HepG2 (cell line): ENCODE data around the gene ARHGEF4. TPM values are rescaled to one million over a fixed set of nuclear protein-coding genes. Genes with fewer than 3 reads are reported as not detected.

Source experiments
- ATAC-seq: fragments of 200-7000 bp; cut with Tn5 transposase; 3 replicates; pipeline ENCODE4 v1.9.1; 2020; ENCODE audit warnings: mild to moderate bottlenecking, moderate library complexity
- BruUV-seq: library from RNA; stranded (reverse); fragments of 400-500 nt; replicated peaks from 2 replicates; lab custom pipeline; 2021; lab: Mats Ljungman, UMichigan
- CTCF ChIA-PET: fragments of 300-600 bp; formaldehyde crosslinking; extraction: SDS; loops from one replicate; lab custom pipeline; 2021; ENCODE audit warnings: low total read pairs, inconsistent platforms, low intra/inter-chr PET ratio; lab: Yijun Ruan, JAX
- POLR2A ChIA-PET: fragments of 350-600 bp; sonication (Branson Sonifier 250); formaldehyde crosslinking; loops from one replicate; lab custom pipeline; 2020; ENCODE audit warnings: antibody characterized with exemption, inconsistent platforms; lab: Yijun Ruan, JAX
- DNase-seq: peaks from one replicate; pipeline ENCODE4 v3.0.0-alpha.2; 2015; ENCODE audit warnings: low spot score
- FAIRE-seq: peaks from 3 replicates; lab custom pipeline; 2011; peaks lifted over from hg19 to GRCh38; lab: Jason Lieb, UNC
- H2AFZ ChIP-seq: one replicate; pipeline ENCODE4 v1.6.1; 2011; ENCODE audit warnings: low read length, inconsistent platforms
- H3K27ac ChIP-seq: fragments of 300-600 bp; 3 replicates; pipeline ENCODE4 v1.8.0; 2011; ENCODE audit warnings: mixed run types, mild to moderate bottlenecking, mixed read lengths, low read length, inconsistent platforms; ENCODE audit not compliant: insufficient read depth; ENCODE audit errors: extremely low read length
- H3K27me3 ChIP-seq, 2 experiments: fragments of 200-600 bp in 1 of 2; 2 replicates in 1 of 2; 3 replicates in 1 of 2; pipeline versions ENCODE4 v1.6.0 to v1.8.0; 2011; ENCODE audit warnings: low read length in 2 of 2, mild to moderate bottlenecking in 2 of 2, moderate library complexity in 2 of 2, inconsistent platforms in 1 of 2; ENCODE audit not compliant: insufficient read depth in 2 of 2, control insufficient read depth in 1 of 2
- H3K36me3 ChIP-seq, 2 experiments: fragments of 200-600 bp in 1 of 2; replicated peaks in 1 of 2; 2 replicates in 1 of 2; 3 replicates in 1 of 2; pipeline versions ENCODE4 v1.5.1 to v1.8.0; 2011; ENCODE audit warnings: low read length in 2 of 2, inconsistent platforms in 1 of 2; ENCODE audit not compliant: insufficient read depth in 2 of 2, control insufficient read depth in 1 of 2
- H3K4me1 ChIP-seq: 2 replicates; pipeline ENCODE4 v1.5.1; 2012; ENCODE audit warnings: low read length, inconsistent platforms; ENCODE audit not compliant: insufficient read depth
- H3K4me2 ChIP-seq: 2 replicates; pipeline ENCODE4 v1.6.0; 2011; ENCODE audit warnings: low read depth, low read length, inconsistent platforms
- H3K4me3 ChIP-seq, 3 experiments: fragments of 200-600 bp in 1 of 3; sonication (generic), shearing (Covaris generic) in 1 of 3; replicated peaks in 1 of 3; 2 replicates each; pipeline ENCODE4 v1.5.1; 2011 to 2016; ENCODE audit warnings: low read length in 3 of 3, inconsistent platforms in 2 of 3, low read depth in 2 of 3, mild to moderate bottlenecking in 2 of 3, control low read depth in 1 of 3, mixed read lengths in 1 of 3; ENCODE audit not compliant: insufficient read depth in 1 of 3
- H3K79me2 ChIP-seq: one replicate; pipeline ENCODE4 v1.6.1; 2011; ENCODE audit warnings: low read length, inconsistent platforms; ENCODE audit not compliant: insufficient read depth
- H3K9ac ChIP-seq: 2 replicates; pipeline ENCODE4 v1.6.0; 2011; ENCODE audit warnings: mild to moderate bottlenecking, low read depth, low read length, inconsistent platforms; ENCODE audit not compliant: insufficient read depth
- H3K9me3 ChIP-seq: 2 replicates; pipeline ENCODE4 v1.5.1; 2012; ENCODE audit warnings: mild to moderate bottlenecking, low read length
- H4K20me1 ChIP-seq: 2 replicates; pipeline ENCODE4 v1.6.0; 2011; ENCODE audit warnings: inconsistent platforms, mild to moderate bottlenecking, low read length, moderate library complexity; ENCODE audit not compliant: insufficient read depth
- ARNTL ChIP-seq: sonication (generic); formaldehyde crosslinking; IDR thresholded peaks from 2 replicates; pipeline ENCODE4 v1.4.0; 2020; ENCODE audit warnings: mild to moderate bottlenecking, missing genetic modification reagents
- ERF ChIP-seq: IDR thresholded peaks from 2 replicates; pipeline ENCODE4 v1.6.1; 2018; ENCODE audit warnings: missing biosample characterization, missing genetic modification reagents
- FLYWCH1 ChIP-seq: sonication (generic); formaldehyde crosslinking; IDR thresholded peaks from 2 replicates; pipeline ENCODE4 v1.8.1; 2023; ENCODE audit warnings: mild to moderate bottlenecking, missing genetic modification reagents
- JARID2 ChIP-seq: sonication (generic); formaldehyde crosslinking; IDR thresholded peaks from 2 replicates; pipeline ENCODE4 v1.8.1; 2023; ENCODE audit warnings: missing genetic modification reagents, inconsistent platforms; ENCODE audit not compliant: insufficient replicate concordance
- TBP ChIP-seq: sonication (generic); formaldehyde crosslinking; IDR thresholded peaks from 2 replicates; pipeline ENCODE4 v1.5.0; 2020; ENCODE audit warnings: missing genetic modification reagents
- ZNF3 ChIP-seq: IDR thresholded peaks from 2 replicates; pipeline ENCODE4 v1.7.0; 2017; ENCODE audit warnings: inconsistent platforms
- ZNF709 ChIP-seq: sonication (generic); formaldehyde crosslinking; IDR thresholded peaks from 2 replicates; pipeline ENCODE4 v1.5.0; 2020; ENCODE audit warnings: mild to moderate bottlenecking, missing genetic modification reagents
- WGBS: methylation state at CpG from one replicate; pipeline ENCODE4 v1.1.6; 2017; ENCODE audit warnings: low lambda C conversion rate; 5-methylcytosine and 5-hydroxymethylcytosine counted together
- in situ Hi-C: cut with HindIII; loops from 2 replicates; pipeline ENCODE4 v1.10.0; 2017; ENCODE audit warnings: low pct_unique_long_range_greater_than_20kb; ENCODE audit not compliant: extremely low pct_ligation_motif_present
- intact Hi-C: fragments of 100-400 bp; cut with micrococcal nuclease; formaldehyde crosslinking; loops from one replicate; pipeline ENCODE4 v1.10.0; 2022; ENCODE audit not compliant: unreplicated experiment
- polyA plus RNA-seq, 8 experiments: library from polyadenylated mRNA; depleted of rRNA in 3 of 8; stranded (reverse) in 7 of 8; unstranded in 1 of 8; fragments of >200 nt; fragmentation: Illumina TruSeq in 4 of 8; extraction: Trizol in 4 of 8; gene quantifications; 2 replicates each; pipeline versions ENCODE4 v1.2.1 to v1.2.3, GENCODE V29; 2011 to 2016; ENCODE audit warnings: low read depth in 4 of 8, missing spikeins in 1 of 8, mixed read lengths in 1 of 8; ENCODE audit not compliant: insufficient read depth in 1 of 8
- total RNA-seq, 5 experiments: library from RNA; depleted of rRNA; stranded (reverse); fragments of >200 nt; fragmentation: Illumina TruSeq; extraction: Trizol; gene quantifications; 2 replicates each; pipeline ENCODE4 v1.2.3, GENCODE V29; 2016; ENCODE audit warnings: low read depth in 1 of 5
- TF ChIP-seq, protein P1 (sequence below): sonication (generic); formaldehyde crosslinking; IDR thresholded peaks from 2 replicates; pipeline ENCODE4 v1.4.0; 2020; ENCODE audit warnings: missing genetic modification reagents
- TF ChIP-seq, protein P2 (sequence below): sonication (generic); formaldehyde crosslinking; conservative IDR thresholded peaks from 2 replicates; pipeline ENCODE4 v1.4.0; 2020; ENCODE audit warnings: missing genetic modification reagents

Gene ARHGEF4
- total and polyA plus RNA-seq, 2 of the 13 experiments (the other 11 are each of a cell fraction or from before 2014, with no cell fraction given): 0.11 to 0.13 TPM

DNA sequence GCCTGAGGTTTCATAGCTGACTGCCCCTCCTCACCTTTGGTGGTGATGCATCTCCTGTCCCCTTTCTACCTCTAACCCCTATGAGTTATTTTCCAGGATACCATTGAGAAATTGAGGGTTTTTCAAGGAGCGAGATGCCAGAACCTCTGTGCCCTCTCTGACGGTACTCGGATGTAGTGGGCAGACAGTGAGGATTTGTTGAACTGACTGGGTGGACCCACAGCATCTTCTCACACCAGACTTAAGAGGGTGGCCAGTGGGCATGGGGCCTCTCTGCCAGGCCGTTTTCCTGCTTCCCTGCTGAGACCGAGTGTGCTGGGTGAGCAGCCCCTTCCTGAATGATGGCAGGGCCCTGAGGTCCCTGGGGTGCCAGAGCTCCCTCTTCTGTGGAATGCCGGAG lies 46.3 kb downstream of the ARHGEF4 start (continued):
- no peak for TF ChIP-seq JARID2 (CRISPR knock-in tag)
- no peak for TF ChIP-seq ZNF709 (CRISPR knock-in tag)
- no peak for TF ChIP-seq TBP (CRISPR knock-in tag)
- no peak for TF ChIP-seq ARNTL (CRISPR knock-in tag)

DNA sequence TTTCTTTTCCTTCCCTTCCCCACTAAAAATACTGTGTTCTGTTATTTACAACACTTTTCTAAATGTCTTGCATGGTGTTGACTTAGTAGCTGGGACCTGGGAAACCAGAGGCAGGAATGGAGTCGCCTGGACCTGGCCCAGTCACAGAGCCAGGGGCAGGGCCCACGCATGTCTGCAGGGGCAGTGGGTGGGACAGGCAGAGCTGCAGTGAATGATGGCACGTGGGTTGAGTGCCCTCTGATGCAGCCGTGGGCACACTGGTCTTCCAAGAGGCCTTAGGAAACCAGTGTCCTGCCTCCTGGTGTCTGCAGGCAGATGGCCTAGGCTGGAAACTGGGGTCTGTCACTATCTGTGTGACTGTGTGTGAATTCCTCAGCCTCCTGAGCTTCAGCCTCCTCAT lies 46.8 kb downstream of the ARHGEF4 start:
- 12% methylated on average over 4 of the region's 4 CpGs for WGBS
- no peaks in the 10 kb centered on the region for H3K9me3 ChIP-seq
- ATAC-seq: no peak
- H3K4me2 ChIP-seq: no peak overlapping the region
- H3K79me2 ChIP-seq: no peaks in the 10 kb centered on the region
- peaks cover 9% of the 10 kb centered on the region for H3K4me1 ChIP-seq
- no peaks in the 10 kb centered on the region for H3K36me3 ChIP-seq
- BruUV-seq: no TSS peak
- ChIA-PET CTCF (no interaction called here), POLR2A (no interaction called here)
- no peak overlapping the region for H3K4me3 ChIP-seq
- peaks cover 1 to 12% of the 10 kb centered on the region in 2 experiments; a peak in 3 of 5 replicates for H3K27me3 ChIP-seq
- H4K20me1 ChIP-seq: no peaks in the 10 kb centered on the region
- no peak for DNase-seq
- H3K27ac ChIP-seq: no peak overlapping the region
- no peak for FAIRE-seq
- H2AFZ ChIP-seq: no peak overlapping the region
- TF ChIP-seq ERF (CRISPR knock-in tag) (no peak), ZNF3 (CRISPR knock-in tag) (no peak), FLYWCH1 (CRISPR knock-in tag) (no peak)
- TF ChIP-seq, protein P1, sequence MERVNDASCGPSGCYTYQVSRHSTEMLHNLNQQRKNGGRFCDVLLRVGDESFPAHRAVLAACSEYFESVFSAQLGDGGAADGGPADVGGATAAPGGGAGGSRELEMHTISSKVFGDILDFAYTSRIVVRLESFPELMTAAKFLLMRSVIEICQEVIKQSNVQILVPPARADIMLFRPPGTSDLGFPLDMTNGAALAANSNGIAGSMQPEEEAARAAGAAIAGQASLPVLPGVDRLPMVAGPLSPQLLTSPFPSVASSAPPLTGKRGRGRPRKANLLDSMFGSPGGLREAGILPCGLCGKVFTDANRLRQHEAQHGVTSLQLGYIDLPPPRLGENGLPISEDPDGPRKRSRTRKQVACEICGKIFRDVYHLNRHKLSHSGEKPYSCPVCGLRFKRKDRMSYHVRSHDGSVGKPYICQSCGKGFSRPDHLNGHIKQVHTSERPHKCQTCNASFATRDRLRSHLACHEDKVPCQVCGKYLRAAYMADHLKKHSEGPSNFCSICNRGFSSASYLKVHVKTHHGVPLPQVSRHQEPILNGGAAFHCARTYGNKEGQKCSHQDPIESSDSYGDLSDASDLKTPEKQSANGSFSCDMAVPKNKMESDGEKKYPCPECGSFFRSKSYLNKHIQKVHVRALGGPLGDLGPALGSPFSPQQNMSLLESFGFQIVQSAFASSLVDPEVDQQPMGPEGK: no peak
- TF ChIP-seq, protein P2, sequence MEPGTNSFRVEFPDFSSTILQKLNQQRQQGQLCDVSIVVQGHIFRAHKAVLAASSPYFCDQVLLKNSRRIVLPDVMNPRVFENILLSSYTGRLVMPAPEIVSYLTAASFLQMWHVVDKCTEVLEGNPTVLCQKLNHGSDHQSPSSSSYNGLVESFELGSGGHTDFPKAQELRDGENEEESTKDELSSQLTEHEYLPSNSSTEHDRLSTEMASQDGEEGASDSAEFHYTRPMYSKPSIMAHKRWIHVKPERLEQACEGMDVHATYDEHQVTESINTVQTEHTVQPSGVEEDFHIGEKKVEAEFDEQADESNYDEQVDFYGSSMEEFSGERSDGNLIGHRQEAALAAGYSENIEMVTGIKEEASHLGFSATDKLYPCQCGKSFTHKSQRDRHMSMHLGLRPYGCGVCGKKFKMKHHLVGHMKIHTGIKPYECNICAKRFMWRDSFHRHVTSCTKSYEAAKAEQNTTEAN: no peak
- H3K9ac ChIP-seq: no peak overlapping the region
- in situ Hi-C loops (no loop called here), intact Hi-C loops (no loop called here)
